ENCODE results near the gene PUS1.

Gene PUS1

DNA sequence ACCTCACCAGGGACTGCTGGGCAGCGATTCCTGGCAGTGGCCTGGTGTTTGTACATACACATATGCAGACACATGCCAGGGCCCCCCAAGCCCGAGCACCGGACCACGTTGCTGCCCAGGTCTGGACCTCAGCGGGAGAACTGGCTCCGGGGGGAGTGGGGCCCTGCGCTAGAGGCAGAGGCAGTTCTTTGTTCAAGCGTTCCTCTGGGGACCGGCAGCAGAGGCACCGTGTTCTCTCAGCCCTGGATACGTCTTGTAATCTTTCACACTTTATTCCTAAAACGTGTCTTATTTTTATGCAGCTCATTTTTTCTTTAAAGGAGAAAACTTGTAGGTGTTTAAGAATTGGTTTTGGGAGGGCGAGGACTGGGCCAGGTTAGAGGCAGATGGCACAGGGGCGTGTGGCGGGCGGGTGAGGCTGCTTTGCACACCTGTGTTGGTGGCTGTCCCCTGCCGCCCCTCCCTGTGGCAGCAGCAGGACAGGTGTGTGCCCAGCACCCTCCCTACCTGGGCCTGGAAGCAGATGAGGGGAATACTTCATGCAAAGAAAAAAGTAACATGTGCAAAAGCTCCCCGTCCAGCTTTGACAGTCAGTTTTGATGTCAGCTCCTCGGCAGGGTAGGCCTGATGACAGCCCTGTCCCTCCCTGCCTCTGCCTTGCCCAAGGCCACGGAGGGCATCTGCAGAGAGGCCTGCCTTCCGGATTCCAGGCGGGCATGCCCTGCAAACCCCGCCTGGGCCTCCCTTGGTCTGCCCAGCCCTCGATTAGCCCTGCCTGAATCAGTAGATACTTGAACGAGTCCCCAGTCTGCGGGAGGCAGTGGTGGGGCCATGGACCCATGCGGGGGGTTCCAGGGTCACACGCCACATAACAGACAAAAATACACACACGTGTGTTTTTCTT lies 7.0 kb upstream of the PUS1 start:
- no peak for ATAC-seq
- TF ChIP-seq ZFP3 (CRISPR knock-in tag; IDR thresholded peaks at IDR 0.05) (no peak), PPARA (CRISPR knock-in tag; IDR thresholded peaks at IDR 0.05; ENCODE audit: borderline replicate concordance) (no peak), TCF4 (CRISPR knock-in tag; IDR thresholded peaks at IDR 0.05; ENCODE audit: borderline replicate concordance) (no peak), CSDC2 (CRISPR knock-in tag; IDR thresholded peaks at IDR 0.05) (no peak), TOX (CRISPR knock-in tag; IDR thresholded peaks at IDR 0.05; ENCODE audit: borderline replicate concordance) (no peak), GLIS3 (CRISPR knock-in tag; IDR thresholded peaks at IDR 0.05) (no peak), RARB (CRISPR knock-in tag; IDR thresholded peaks at IDR 0.05) (no peak), BACH2 (CRISPR knock-in tag; IDR thresholded peaks at IDR 0.05; ENCODE audit: borderline replicate concordance) (no peak), ARNTL (CRISPR knock-in tag; IDR thresholded peaks at IDR 0.05; ENCODE audit: borderline replicate concordance, low read depth) (no peak), SNAI2 (CRISPR knock-in tag; IDR thresholded peaks at IDR 0.05) (no peak), ESRRG (CRISPR knock-in tag; IDR thresholded peaks at IDR 0.05) (no peak), ZNF565 (CRISPR knock-in tag; conservative IDR thresholded peaks at IDR 0.05; ENCODE audit: low read depth) (no peak), OSR1 (CRISPR knock-in tag; IDR thresholded peaks at IDR 0.05) (no peak)
- TF ChIP-seq, protein P1, sequence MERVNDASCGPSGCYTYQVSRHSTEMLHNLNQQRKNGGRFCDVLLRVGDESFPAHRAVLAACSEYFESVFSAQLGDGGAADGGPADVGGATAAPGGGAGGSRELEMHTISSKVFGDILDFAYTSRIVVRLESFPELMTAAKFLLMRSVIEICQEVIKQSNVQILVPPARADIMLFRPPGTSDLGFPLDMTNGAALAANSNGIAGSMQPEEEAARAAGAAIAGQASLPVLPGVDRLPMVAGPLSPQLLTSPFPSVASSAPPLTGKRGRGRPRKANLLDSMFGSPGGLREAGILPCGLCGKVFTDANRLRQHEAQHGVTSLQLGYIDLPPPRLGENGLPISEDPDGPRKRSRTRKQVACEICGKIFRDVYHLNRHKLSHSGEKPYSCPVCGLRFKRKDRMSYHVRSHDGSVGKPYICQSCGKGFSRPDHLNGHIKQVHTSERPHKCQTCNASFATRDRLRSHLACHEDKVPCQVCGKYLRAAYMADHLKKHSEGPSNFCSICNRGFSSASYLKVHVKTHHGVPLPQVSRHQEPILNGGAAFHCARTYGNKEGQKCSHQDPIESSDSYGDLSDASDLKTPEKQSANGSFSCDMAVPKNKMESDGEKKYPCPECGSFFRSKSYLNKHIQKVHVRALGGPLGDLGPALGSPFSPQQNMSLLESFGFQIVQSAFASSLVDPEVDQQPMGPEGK (CRISPR knock-in tag; IDR thresholded peaks at IDR 0.05; ENCODE audit: borderline replicate concordance), result no peak
- TF ChIP-seq, protein P2, sequence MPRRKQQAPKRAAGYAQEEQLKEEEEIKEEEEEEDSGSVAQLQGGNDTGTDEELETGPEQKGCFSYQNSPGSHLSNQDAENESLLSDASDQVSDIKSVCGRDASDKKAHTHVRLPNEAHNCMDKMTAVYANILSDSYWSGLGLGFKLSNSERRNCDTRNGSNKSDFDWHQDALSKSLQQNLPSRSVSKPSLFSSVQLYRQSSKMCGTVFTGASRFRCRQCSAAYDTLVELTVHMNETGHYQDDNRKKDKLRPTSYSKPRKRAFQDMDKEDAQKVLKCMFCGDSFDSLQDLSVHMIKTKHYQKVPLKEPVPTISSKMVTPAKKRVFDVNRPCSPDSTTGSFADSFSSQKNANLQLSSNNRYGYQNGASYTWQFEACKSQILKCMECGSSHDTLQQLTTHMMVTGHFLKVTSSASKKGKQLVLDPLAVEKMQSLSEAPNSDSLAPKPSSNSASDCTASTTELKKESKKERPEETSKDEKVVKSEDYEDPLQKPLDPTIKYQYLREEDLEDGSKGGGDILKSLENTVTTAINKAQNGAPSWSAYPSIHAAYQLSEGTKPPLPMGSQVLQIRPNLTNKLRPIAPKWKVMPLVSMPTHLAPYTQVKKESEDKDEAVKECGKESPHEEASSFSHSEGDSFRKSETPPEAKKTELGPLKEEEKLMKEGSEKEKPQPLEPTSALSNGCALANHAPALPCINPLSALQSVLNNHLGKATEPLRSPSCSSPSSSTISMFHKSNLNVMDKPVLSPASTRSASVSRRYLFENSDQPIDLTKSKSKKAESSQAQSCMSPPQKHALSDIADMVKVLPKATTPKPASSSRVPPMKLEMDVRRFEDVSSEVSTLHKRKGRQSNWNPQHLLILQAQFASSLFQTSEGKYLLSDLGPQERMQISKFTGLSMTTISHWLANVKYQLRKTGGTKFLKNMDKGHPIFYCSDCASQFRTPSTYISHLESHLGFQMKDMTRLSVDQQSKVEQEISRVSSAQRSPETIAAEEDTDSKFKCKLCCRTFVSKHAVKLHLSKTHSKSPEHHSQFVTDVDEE (CRISPR knock-in tag; IDR thresholded peaks at IDR 0.05), result no peak
- TF ChIP-seq, protein P3, sequence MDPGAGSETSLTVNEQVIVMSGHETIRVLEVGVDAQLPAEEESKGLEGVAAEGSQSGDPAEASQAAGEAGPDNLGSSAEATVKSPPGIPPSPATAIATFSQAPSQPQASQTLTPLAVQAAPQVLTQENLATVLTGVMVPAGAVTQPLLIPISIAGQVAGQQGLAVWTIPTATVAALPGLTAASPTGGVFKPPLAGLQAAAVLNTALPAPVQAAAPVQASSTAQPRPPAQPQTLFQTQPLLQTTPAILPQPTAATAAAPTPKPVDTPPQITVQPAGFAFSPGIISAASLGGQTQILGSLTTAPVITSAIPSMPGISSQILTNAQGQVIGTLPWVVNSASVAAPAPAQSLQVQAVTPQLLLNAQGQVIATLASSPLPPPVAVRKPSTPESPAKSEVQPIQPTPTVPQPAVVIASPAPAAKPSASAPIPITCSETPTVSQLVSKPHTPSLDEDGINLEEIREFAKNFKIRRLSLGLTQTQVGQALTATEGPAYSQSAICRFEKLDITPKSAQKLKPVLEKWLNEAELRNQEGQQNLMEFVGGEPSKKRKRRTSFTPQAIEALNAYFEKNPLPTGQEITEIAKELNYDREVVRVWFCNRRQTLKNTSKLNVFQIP (CRISPR knock-in tag; IDR thresholded peaks at IDR 0.05; ENCODE audit: borderline replicate concordance, low read depth), result no peak
- TF ChIP-seq, protein P4, sequence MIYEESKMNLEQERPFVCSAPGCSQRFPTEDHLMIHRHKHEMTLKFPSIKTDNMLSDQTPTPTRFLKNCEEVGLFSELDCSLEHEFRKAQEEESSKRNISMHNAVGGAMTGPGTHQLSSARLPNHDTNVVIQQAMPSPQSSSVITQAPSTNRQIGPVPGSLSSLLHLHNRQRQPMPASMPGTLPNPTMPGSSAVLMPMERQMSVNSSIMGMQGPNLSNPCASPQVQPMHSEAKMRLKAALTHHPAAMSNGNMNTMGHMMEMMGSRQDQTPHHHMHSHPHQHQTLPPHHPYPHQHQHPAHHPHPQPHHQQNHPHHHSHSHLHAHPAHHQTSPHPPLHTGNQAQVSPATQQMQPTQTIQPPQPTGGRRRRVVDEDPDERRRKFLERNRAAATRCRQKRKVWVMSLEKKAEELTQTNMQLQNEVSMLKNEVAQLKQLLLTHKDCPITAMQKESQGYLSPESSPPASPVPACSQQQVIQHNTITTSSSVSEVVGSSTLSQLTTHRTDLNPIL (CRISPR knock-in tag; IDR thresholded peaks at IDR 0.05; ENCODE audit: low read depth), result no peak

DNA sequence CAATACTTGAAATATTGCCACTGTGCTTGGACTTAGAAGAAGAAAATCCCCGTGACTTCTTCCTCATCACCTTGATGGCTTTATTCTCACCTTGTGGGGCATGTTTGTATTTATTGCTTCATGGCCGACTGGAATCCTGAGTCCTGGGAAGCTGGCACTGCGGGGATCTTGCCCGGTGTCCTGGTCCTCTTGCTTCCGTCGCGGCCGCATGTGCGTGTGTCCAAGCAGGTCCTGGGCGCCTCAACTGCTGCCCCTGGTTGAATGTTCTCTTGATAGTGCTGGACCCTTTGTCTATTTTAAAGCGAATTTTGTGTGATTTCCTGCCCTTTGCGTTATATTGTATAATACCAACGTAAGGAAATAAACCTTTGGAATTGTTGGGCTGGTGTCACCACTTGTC lies 6.3 kb upstream of the PUS1 start:
- no peak for ATAC-seq
- TF ChIP-seq ZC3H10 (CRISPR knock-in tag; IDR thresholded peaks at IDR 0.05), result no peak
- no peak for TF ChIP-seq ZFP3 (CRISPR knock-in tag; IDR thresholded peaks at IDR 0.05)
- TF ChIP-seq ZFP30 (CRISPR knock-in tag; IDR thresholded peaks at IDR 0.05), result no peak
- TF ChIP-seq, protein P5, sequence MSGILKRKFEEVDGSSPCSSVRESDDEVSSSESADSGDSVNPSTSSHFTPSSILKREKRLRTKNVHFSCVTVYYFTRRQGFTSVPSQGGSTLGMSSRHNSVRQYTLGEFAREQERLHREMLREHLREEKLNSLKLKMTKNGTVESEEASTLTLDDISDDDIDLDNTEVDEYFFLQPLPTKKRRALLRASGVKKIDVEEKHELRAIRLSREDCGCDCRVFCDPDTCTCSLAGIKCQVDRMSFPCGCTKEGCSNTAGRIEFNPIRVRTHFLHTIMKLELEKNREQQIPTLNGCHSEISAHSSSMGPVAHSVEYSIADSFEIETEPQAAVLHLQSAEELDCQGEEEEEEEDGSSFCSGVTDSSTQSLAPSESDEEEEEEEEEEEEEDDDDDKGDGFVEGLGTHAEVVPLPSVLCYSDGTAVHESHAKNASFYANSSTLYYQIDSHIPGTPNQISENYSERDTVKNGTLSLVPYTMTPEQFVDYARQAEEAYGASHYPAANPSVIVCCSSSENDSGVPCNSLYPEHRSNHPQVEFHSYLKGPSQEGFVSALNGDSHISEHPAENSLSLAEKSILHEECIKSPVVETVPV (CRISPR knock-in tag; IDR thresholded peaks at IDR 0.05), result no peak
- no peak for TF ChIP-seq SNAI2 (CRISPR knock-in tag; IDR thresholded peaks at IDR 0.05)
- no peak for TF ChIP-seq RARB (CRISPR knock-in tag; IDR thresholded peaks at IDR 0.05)
- no peak for TF ChIP-seq TCF4 (CRISPR knock-in tag; IDR thresholded peaks at IDR 0.05; ENCODE audit: borderline replicate concordance)
- no peak for TF ChIP-seq ISL1 (CRISPR knock-in tag; IDR thresholded peaks at IDR 0.05)
- TF ChIP-seq GLIS3 (CRISPR knock-in tag; IDR thresholded peaks at IDR 0.05), result no peak
- TF ChIP-seq, protein P4 (CRISPR knock-in tag; IDR thresholded peaks at IDR 0.05; ENCODE audit: low read depth), result no peak
- TF ChIP-seq ZNF8 (CRISPR knock-in tag; IDR thresholded peaks at IDR 0.05), result no peak
- no peak for TF ChIP-seq BACH2 (CRISPR knock-in tag; IDR thresholded peaks at IDR 0.05; ENCODE audit: borderline replicate concordance)
- no peak for TF ChIP-seq ZNF70 (CRISPR knock-in tag; IDR thresholded peaks at IDR 0.05)
